Ovary (tissue), 9 donors: ENCODE measurements around the gene PDE6D. TPM values are rescaled to one million over a fixed set of nuclear protein-coding genes. Genes with fewer than 3 reads are reported as not detected.

ENCODE experiments used
- DNase-seq, 5 donors: peaks; one replicate each; pipeline ENCODE4 v3.0.0-alpha.2; 2019 to 2020
- H3K27ac ChIP-seq, 2 donors: fragments of 200-600 bp; one replicate each; pipeline versions ENCODE4 v1.5.1 to v1.8.0; 2019 to 2022
- H3K27me3 ChIP-seq: fragments of 200-600 bp; one replicate; pipeline ENCODE4 v1.8.0; 2022
- H3K36me3 ChIP-seq: fragments of 200-600 bp; sonication (generic); one replicate; pipeline ENCODE4 v1.5.1; 2019
- H3K4me1 ChIP-seq: one replicate; pipeline ENCODE4 v1.8.1; 2013; ENCODE audit warnings: mild to moderate bottlenecking, moderate library complexity; ENCODE audit not compliant: insufficient read depth
- H3K4me3 ChIP-seq: fragments of 200-600 bp; sonication (generic); one replicate; pipeline ENCODE4 v1.5.1; 2017
- H3K9me3 ChIP-seq, 2 donors: fragments of 200-600 bp in 1 of 2; sonication (generic) in 1 of 2; one replicate each; pipeline versions ENCODE4 v1.5.1 to v1.8.1; 2013 to 2019; ENCODE audit warnings: mild to moderate bottlenecking in 1 of 2, moderate library complexity in 1 of 2
- EP300 ChIP-seq: sonication (generic); formaldehyde crosslinking; IDR thresholded peaks from one replicate; pipeline ENCODE4 v1.6.1; 2017; ENCODE audit warnings: antibody characterized with exemption
- POLR2A ChIP-seq: fragments of 450-650 bp; IDR thresholded peaks from one replicate; pipeline ENCODE4 v1.6.1; 2017; ENCODE audit warnings: antibody characterized with exemption, mild to moderate bottlenecking, moderate library complexity
- WGBS, 3 donors: extraction: QIAGEN DNeasy Blood & Tissue Kit in 1 of 3; methylation state at CpG; one replicate each; pipeline versions ENCODE4 v1.1.5 to v1.1.7; 2013 to 2017; 5-methylcytosine and 5-hydroxymethylcytosine counted together
- intact Hi-C, 4 donors: fragments of 100-400 bp; cut with DNase I; formaldehyde crosslinking; loops; one replicate each; pipeline versions ENCODE4 v1.11.0 to v1.15.1; 2022 to 2023
- polyA plus RNA-seq, 2 donors: library from polyadenylated mRNA; stranded (reverse); fragments of 200-250 nt in 1 of 2; fragments of 350-450 nt in 1 of 2; fragmentation: Illumina TruSeq in 1 of 2; extraction: RNeasy Lipid Tissue Mini Kit (QIAGEN cat#74804) in 1 of 2; gene quantifications; one replicate each; pipeline ENCODE4 v1.2.3, GENCODE V29; 2013 to 2014
- total RNA-seq, 7 donors: library from RNA; depleted of rRNA in 2 of 7; stranded (reverse); fragments of >200 nt in 2 of 7; fragmentation: NEBNext Ultra II Directional in 3 of 7; extraction: Animal tissue kit (Norgen Biotek cat#: 25700) in 3 of 7; gene quantifications; one replicate each; pipeline versions ENCODE4 v1.1.0 to v1.2.4, GENCODE V29; 2016 to 2023
- TF ChIP-seq, protein P1 (sequence below), 3 donors: fragments of 450-650 bp in 2 of 3; fragments of 200-600 bp in 1 of 3; IDR thresholded peaks; one replicate each; pipeline versions ENCODE4 v1.5.1 to v1.8.0; 2016 to 2022; ENCODE audit warnings: antibody characterized with exemption in 3 of 3, mild to moderate bottlenecking in 1 of 3
- donor health status: DM: no; HTN: no; CAD: no; lungs with moderate emphysema.
- donor health status: DM: no; HTN: no; CAD: no.
- donor health status: Bipolar disorder and iron deficiency.
- donor health status: DM: yes; HTN: yes; CAD: no.
- donor health status: DM: no; HTN: no; CAD: no.
- donor health status: DM: yes; HTN: yes; CAD: no.

PDE6D gene
- total and polyA plus RNA-seq, 9 donors: 13.7 to 32.9 (median 17.8) TPM

DNA sequence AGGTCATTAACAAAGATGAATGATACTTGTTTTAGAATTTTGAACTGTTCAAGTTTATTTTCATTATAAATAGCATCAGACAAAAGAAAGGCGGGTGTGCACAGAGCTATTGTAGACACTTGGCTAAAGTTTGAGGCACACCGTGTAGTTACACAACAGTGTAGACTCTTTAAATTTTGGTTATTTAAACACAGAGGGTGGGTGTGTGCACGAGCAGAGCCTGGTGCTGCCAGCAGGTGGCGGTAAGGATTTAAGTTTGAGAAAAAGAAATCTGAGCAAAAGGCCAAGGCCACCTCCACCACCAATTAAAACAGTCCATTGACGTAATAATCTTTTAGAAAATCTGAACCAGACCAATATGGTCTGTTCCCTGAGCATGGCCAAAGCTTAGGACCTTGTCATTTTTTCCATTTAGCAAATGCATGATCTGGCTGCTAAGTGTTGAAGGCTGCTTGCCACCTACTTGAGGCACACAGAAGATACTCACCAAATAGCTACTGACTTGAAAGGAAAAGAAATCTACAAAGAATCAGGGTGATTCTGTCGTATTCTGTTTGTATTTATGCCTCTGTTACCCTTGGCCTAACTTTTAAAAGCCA, 19.5 kb upstream of the PDE6D start:
- H3K4me3 ChIP-seq: no peak overlapping the region
- TF ChIP-seq, protein P1, sequence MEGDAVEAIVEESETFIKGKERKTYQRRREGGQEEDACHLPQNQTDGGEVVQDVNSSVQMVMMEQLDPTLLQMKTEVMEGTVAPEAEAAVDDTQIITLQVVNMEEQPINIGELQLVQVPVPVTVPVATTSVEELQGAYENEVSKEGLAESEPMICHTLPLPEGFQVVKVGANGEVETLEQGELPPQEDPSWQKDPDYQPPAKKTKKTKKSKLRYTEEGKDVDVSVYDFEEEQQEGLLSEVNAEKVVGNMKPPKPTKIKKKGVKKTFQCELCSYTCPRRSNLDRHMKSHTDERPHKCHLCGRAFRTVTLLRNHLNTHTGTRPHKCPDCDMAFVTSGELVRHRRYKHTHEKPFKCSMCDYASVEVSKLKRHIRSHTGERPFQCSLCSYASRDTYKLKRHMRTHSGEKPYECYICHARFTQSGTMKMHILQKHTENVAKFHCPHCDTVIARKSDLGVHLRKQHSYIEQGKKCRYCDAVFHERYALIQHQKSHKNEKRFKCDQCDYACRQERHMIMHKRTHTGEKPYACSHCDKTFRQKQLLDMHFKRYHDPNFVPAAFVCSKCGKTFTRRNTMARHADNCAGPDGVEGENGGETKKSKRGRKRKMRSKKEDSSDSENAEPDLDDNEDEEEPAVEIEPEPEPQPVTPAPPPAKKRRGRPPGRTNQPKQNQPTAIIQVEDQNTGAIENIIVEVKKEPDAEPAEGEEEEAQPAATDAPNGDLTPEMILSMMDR (IDR thresholded peaks at IDR 0.05): no peak
- TF ChIP-seq EP300 (no peak), POLR2A (no peak)
- no peaks in the 10 kb centered on the region for H3K36me3 ChIP-seq
- intact Hi-C loops: no loop called here
- H3K9me3 ChIP-seq: no peaks in the 10 kb centered on the region
- H3K4me1 ChIP-seq: no peaks in the 10 kb centered on the region
- DNase-seq: no peak
- no peaks in the 10 kb centered on the region for H3K27me3 ChIP-seq
- H3K27ac ChIP-seq: no peak overlapping the region
- 41 to 45% (median 42%) methylated on average over 6 of the region's 6 CpGs for WGBS, 3 donors

- no peaks in the 10 kb centered on the region for H3K36me3 ChIP-seq
- DNase-seq: no peak
- no peak for TF ChIP-seq POLR2A
- TF ChIP-seq, protein P1 (IDR thresholded peaks at IDR 0.05): no peak
- no peak for TF ChIP-seq EP300
- no peak overlapping the region for H3K27ac ChIP-seq
- no peaks in the 10 kb centered on the region for H3K9me3 ChIP-seq
- no peak overlapping the region for H3K4me3 ChIP-seq
- H3K4me1 ChIP-seq: no peaks in the 10 kb centered on the region
- intact Hi-C loops: no loop called here
- 75 to 79% (median 78%) methylated on average over 9 of the region's 9 CpGs for WGBS, 3 donors
- no peaks in the 10 kb centered on the region for H3K27me3 ChIP-seq
Measured at GRCh38 chr2:231795525-231796327, 14.6 kb upstream of the PDE6D start.

DNA sequence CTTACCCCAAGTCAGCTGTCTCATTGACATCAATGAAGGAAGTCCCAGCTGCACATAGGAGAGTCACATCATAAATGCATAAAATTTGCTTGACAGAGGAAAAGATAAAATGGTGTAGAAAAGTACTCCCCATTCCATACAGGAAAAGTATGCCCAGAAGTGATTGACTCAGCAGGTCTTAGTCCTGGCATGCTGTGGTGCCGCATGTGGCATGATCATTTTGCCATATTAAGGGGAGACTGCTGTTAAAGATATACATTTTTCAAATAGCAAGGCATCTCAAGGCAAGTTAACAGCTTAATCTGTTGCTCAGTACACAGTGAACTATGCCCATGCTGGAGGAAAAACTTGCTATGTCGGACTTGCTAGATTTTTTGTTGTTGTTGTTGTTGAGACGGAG, 13.3 kb upstream of the PDE6D start:
- H3K27me3 ChIP-seq: no peaks in the 10 kb centered on the region
- H3K27ac ChIP-seq: no peak overlapping the region
- TF ChIP-seq POLR2A: no peak
- TF ChIP-seq, protein P1 (IDR thresholded peaks at IDR 0.05): no peak
- TF ChIP-seq EP300: no peak
- H3K4me1 ChIP-seq: no peaks in the 10 kb centered on the region
- WGBS, 3 donors: 89 to 97% (median 93%) methylated on average over 3 of the region's 3 CpGs
- intact Hi-C loops: no loop called here
- no peaks in the 10 kb centered on the region for H3K9me3 ChIP-seq
- H3K4me3 ChIP-seq: no peak overlapping the region
- H3K36me3 ChIP-seq: no peaks in the 10 kb centered on the region
- no peak for DNase-seq

DNA sequence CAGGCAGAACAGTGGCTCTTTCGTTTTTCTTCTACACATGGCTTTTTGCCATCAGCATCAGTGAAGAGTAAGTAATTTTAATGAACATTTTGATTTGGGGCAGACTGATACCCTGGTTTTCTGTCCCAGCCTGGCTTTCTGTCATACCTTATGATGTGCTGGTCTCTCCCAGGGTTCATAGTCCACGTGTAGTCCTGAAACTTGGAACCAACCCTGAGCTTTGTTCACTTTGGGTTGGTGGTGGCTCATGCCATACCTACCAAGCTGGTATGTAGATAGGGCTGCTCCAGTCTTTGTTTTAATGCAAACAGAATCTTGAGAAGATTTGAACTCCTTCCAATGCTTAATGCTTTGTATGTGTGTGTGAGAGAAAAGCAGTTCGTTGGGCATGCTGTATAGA, 10.0 kb upstream of the PDE6D start:
- H3K36me3 ChIP-seq: no peaks in the 10 kb centered on the region
- no peaks in the 10 kb centered on the region for H3K9me3 ChIP-seq
- no peak overlapping the region for H3K27ac ChIP-seq
- TF ChIP-seq EP300 (no peak), POLR2A (no peak)
- TF ChIP-seq, protein P1 (IDR thresholded peaks at IDR 0.05): no peak
- no peak for DNase-seq
- no peaks in the 10 kb centered on the region for H3K27me3 ChIP-seq
- H3K4me3 ChIP-seq: no peak overlapping the region
- WGBS, 3 donors: 57 to 65% (median 62%) methylated on average over 3 of the region's 3 CpGs
- peaks cover 4% of the 10 kb centered on the region for H3K4me1 ChIP-seq
- intact Hi-C loops: no loop called here
